GM12878 (cell line): ENCODE measurements around the gene MEIS2. TPM values are rescaled to one million over a fixed set of nuclear protein-coding genes. Genes with fewer than 3 reads are reported as not detected.
A peak's percentile ranks its signal among the peaks of the same experiment; 100 is the strongest.

ENCODE experiments used
- ATAC-seq: fragments of 200-7000 bp; cut with Tn5 transposase; 3 replicates; pipeline ENCODE4 v1.9.1; 2020; ENCODE audit warnings: mild to moderate bottlenecking, moderate library complexity
- BruUV-seq: library from RNA; stranded (reverse); fragments of 400-500 nt; replicated peaks from 2 replicates; lab custom pipeline; 2021; lab: Mats Ljungman, UMichigan
- CTCF ChIA-PET: fragments of 300-600 bp; sonication (Branson Sonifier 250); formaldehyde crosslinking; extraction: SDS; loops from one replicate; lab custom pipeline; 2021; ENCODE audit warnings: inconsistent platforms; lab: Yijun Ruan, JAX
- POLR2A ChIA-PET: fragments of 350-600 bp; formaldehyde crosslinking; extraction: SDS; loops from one replicate; lab custom pipeline; 2021; ENCODE audit warnings: inconsistent platforms; lab: Charles Lee
- RAD21 ChIA-PET: fragments of 300-600 bp; sonication (Branson Sonifier 250); formaldehyde crosslinking; loops from one replicate; lab custom pipeline; 2023; ENCODE audit warnings: antibody characterized with exemption; ENCODE audit not compliant: unreplicated experiment; lab: Charles Lee
- SMC1A ChIA-PET: fragments of 300-600 bp; sonication (Branson Sonifier 250); formaldehyde crosslinking; loops from one replicate; lab custom pipeline; 2023; ENCODE audit not compliant: unreplicated experiment, uncharacterized antibody; lab: Charles Lee
- DNase-seq: peaks from one replicate; pipeline ENCODE4 v3.0.0-alpha.2; 2011; ENCODE audit warnings: low read depth, low spot score
- FAIRE-seq: peaks from 3 replicates; lab custom pipeline; 2011; peaks lifted over from hg19 to GRCh38; lab: Jason Lieb, UNC
- H2AFZ ChIP-seq: 2 replicates; pipeline ENCODE4 v1.6.0; 2011; ENCODE audit warnings: low read depth, low read length, control low read depth; ENCODE audit not compliant: control insufficient read depth
- H3K27ac ChIP-seq: 2 replicates; pipeline ENCODE4 v1.5.1; 2011; ENCODE audit warnings: control low read depth; ENCODE audit not compliant: control insufficient read depth, insufficient read depth
- H3K27me3 ChIP-seq, 2 experiments: replicated peaks in 1 of 2; 2 replicates each; pipeline versions ENCODE4 v1.6.0 to v1.6.1; 2011; ENCODE audit warnings: low read length in 1 of 2; ENCODE audit not compliant: control insufficient read depth in 2 of 2, insufficient read depth in 2 of 2
- H3K36me3 ChIP-seq, 2 experiments: 2 replicates each; pipeline ENCODE4 v1.5.1; 2011; ENCODE audit warnings: low read length in 1 of 2; ENCODE audit not compliant: control insufficient read depth in 2 of 2, insufficient read depth in 2 of 2
- H3K4me1 ChIP-seq: 2 replicates; pipeline ENCODE4 v1.6.1; 2011; ENCODE audit warnings: mild to moderate bottlenecking, low read length, moderate library complexity, mixed read lengths; ENCODE audit not compliant: control insufficient read depth, insufficient read depth
- H3K4me2 ChIP-seq: 2 replicates; pipeline ENCODE4 v1.6.0; 2011; ENCODE audit warnings: control low read depth; ENCODE audit not compliant: control insufficient read depth, insufficient read depth
- H3K4me3 ChIP-seq: fragments of 200-600 bp; sonication (generic); 2 replicates; pipeline ENCODE4 v1.5.1; 2016
- H3K79me2 ChIP-seq: 2 replicates; pipeline ENCODE4 v1.6.0; 2011; ENCODE audit warnings: low read length; ENCODE audit not compliant: control insufficient read depth, insufficient read depth
- H3K9ac ChIP-seq: 2 replicates; pipeline ENCODE4 v1.8.0; 2011; ENCODE audit warnings: low read length, control low read depth, mixed read lengths; ENCODE audit not compliant: control insufficient read depth, insufficient read depth
- H3K9me3 ChIP-seq: replicated peaks from 3 replicates; pipeline ENCODE4 v1.5.1; 2011; ENCODE audit warnings: mild to moderate bottlenecking, low read length; ENCODE audit not compliant: control insufficient read depth, insufficient read depth
- H4K20me1 ChIP-seq: 2 replicates; pipeline ENCODE4 v1.6.0; 2011; ENCODE audit not compliant: control insufficient read depth, insufficient read depth
- BCLAF1 ChIP-seq: fragments of 450-650 bp; IDR thresholded peaks from 2 replicates; pipeline ENCODE4 v1.6.1; 2017; ENCODE audit warnings: antibody characterized with exemption, mild to moderate bottlenecking, moderate library complexity
- BMI1 ChIP-seq: fragments of 450-650 bp; IDR thresholded peaks from 2 replicates; pipeline ENCODE4 v1.6.1; 2016; ENCODE audit warnings: mild to moderate bottlenecking, moderate library complexity, borderline replicate concordance
- CBFB ChIP-seq: IDR thresholded peaks from 2 replicates; pipeline ENCODE4 v1.6.1; 2016; ENCODE audit warnings: antibody characterized with exemption, low read depth
- EED ChIP-seq: sonication (generic); IDR thresholded peaks from 2 replicates; pipeline ENCODE4 v1.6.1; 2016; ENCODE audit warnings: antibody characterized with exemption, low read depth
- HDAC2 ChIP-seq: fragments of 200-600 bp; sonication (generic); IDR thresholded peaks from 2 replicates; pipeline ENCODE4 v1.6.1; 2017
- HDGF ChIP-seq: fragments of 450-650 bp; IDR thresholded peaks from 2 replicates; pipeline ENCODE4 v1.6.1; 2016; ENCODE audit warnings: antibody characterized with exemption
- MEF2B ChIP-seq: fragments of 450-650 bp; IDR thresholded peaks from 2 replicates; pipeline ENCODE4 v1.6.1; 2018; ENCODE audit warnings: mild to moderate bottlenecking, moderate library complexity; ENCODE audit not compliant: partially characterized antibody, poor library complexity, severe bottlenecking
- RUNX3 ChIP-seq: IDR thresholded peaks from 2 replicates; pipeline ENCODE4 v1.6.1; 2012; ENCODE audit warnings: low read length, inconsistent platforms
- ZSCAN29 ChIP-seq: fragments of 450-650 bp; IDR thresholded peaks from 2 replicates; pipeline ENCODE4 v1.6.1; 2017; ENCODE audit warnings: mild to moderate bottlenecking, moderate library complexity
- ZZZ3 ChIP-seq: IDR thresholded peaks from 2 replicates; pipeline ENCODE4 v1.6.1; 2011; ENCODE audit warnings: low read depth; ENCODE audit not compliant: control insufficient read depth, insufficient read length
- WGBS: methylation state at CpG from one replicate; pipeline ENCODE4 v1.1.6; 2016; ENCODE audit warnings: low lambda C conversion rate; ENCODE audit not compliant: insufficient replicate concordance, insufficient coverage; ENCODE audit errors: missing lambda C conversion rate; 5-methylcytosine and 5-hydroxymethylcytosine counted together
- in situ Hi-C: fragments of 300-500 bp; cut with MboI; formaldehyde crosslinking; loops from 9 replicates; pipeline ENCODE4 v1.14.3; 2018; ENCODE audit warnings: mixed read lengths
- intact Hi-C: fragments of 100-400 bp; cut with micrococcal nuclease; formaldehyde crosslinking; loops from one replicate; pipeline ENCODE4 v1.14.2; 2022; ENCODE audit not compliant: unreplicated experiment
- polyA plus RNA-seq, 11 experiments: library from polyadenylated mRNA; depleted of rRNA in 4 of 11; unstranded in 6 of 11; stranded (reverse) in 5 of 11; fragments of >200 nt; fragmentation: Nextera tagmentation in 4 of 11; fragmentation: Illumina TruSeq in 1 of 11; extraction: Ambion mirVana in 4 of 11; extraction: Trizol in 1 of 11; gene quantifications; 1 replicate in 1 of 11; 2 replicates in 10 of 11; pipeline versions ENCODE4 v1.2.1 to v1.2.3, GENCODE V29; 2011 to 2016; ENCODE audit warnings: inconsistent platforms in 2 of 11, missing spikeins in 2 of 11, low read depth in 1 of 11
- total RNA-seq, 4 experiments: library from RNA; depleted of rRNA in 3 of 4; stranded (reverse); fragments of >200 nt in 3 of 4; fragmentation: Illumina TruSeq in 1 of 4; extraction: Trizol in 1 of 4; gene quantifications; 2 replicates each; pipeline versions ENCODE4 v1.2.1 to v1.2.3, GENCODE V29; 2013 to 2021
- TF ChIP-seq, protein P1 (sequence below): fragments of 450-650 bp; IDR thresholded peaks from 2 replicates; pipeline ENCODE4 v1.6.1; 2017; ENCODE audit warnings: mild to moderate bottlenecking, low read depth, inconsistent platforms; ENCODE audit not compliant: poor library complexity, severe bottlenecking

MEIS2 gene
- total and polyA plus RNA-seq, 10 of the 15 experiments (the other 5 are each of a cell fraction or from before 2014, with no cell fraction given): 9.2 to 54.0 (median 20.4) TPM

GRCh38 chr15:36926427-36926825 is 173.9 kb downstream of the MEIS2 start:
- Histone ChIP-seq H3K4me2 (no peak overlapping the region), H3K4me1 (no peaks in the 10 kb centered on the region), H3K27ac (no peak overlapping the region), H2AFZ (no peak overlapping the region), H3K9me3 (no peaks in the 10 kb centered on the region), H3K79me2 (no peaks in the 10 kb centered on the region), H3K36me3 (no peaks in the 10 kb centered on the region), H3K27me3 (no peaks in the 10 kb centered on the region), H4K20me1 (no peaks in the 10 kb centered on the region), H3K9ac (no peak overlapping the region), H3K4me3 (no peak overlapping the region)
- DNase-seq (no peak), FAIRE-seq (peak; percentile 84), ATAC-seq (peak; percentile 48; the same call in 2 of the 3 replicates)
- intact Hi-C loops: no loop called here
- SMC1A ChIA-PET: interaction anchor here (0.9 kb wide), 1 partner anchor 9 kb away, joined by 6 read pairs; no protein-coding TSS in a partner anchor
- RAD21 ChIA-PET: no interaction called here
- no TSS peak for BruUV-seq
- POLR2A ChIA-PET: no interaction called here
- in situ Hi-C loops: no loop called here
- WGBS: 26% methylated on average over 3 of the region's 3 CpGs
- CTCF ChIA-PET: no interaction called here
- TF ChIP-seq BMI1 (no peak), RUNX3 (peak; percentile 64; the same call in 1 of the 2 replicates)

DNA sequence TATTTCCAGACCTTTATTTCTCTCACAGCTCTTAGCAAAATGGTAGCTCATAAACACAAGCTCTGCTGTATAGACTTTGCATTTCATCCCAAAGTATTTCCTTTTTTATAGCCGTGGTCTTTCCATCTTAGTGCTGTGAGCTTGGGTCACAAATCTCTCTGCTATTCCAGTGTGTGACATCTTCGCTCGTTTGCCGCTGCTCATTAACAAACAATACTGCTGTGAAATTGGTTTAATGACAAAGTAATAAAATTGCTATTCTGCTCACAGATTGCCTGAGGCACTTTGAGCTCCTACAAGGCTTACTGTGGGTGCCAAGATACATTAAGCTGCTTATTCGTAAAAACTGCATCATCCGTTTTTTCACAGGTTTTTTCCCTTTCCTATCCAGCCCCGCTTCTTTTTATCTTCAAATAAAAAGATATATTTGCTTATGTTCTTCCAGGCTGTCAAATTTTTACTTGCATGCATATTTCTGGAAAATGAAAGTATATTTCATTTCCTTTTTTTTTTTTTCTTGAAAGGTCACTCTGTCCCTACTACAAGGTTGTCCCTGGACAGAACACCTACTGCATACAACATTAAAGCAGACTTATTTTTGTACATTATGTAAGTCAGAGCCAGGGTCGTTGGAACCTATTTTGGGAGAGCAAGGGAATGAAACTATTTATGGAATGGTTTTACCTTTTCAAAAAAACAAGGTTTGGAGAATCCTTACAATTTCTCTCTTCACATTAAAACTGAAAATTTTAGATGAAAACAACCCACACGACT is 174.5 kb downstream of the MEIS2 start:
- intact Hi-C loops (no loop called here), in situ Hi-C loops (no loop called here)
- Histone ChIP-seq H3K36me3 (no peaks in the 10 kb centered on the region), H3K27ac (no peak overlapping the region), H3K4me3 (no peak overlapping the region), H3K9ac (no peak overlapping the region), H3K27me3 (no peaks in the 10 kb centered on the region), H3K79me2 (no peaks in the 10 kb centered on the region), H3K4me1 (no peaks in the 10 kb centered on the region), H4K20me1 (no peaks in the 10 kb centered on the region), H3K4me2 (no peak overlapping the region), H3K9me3 (no peaks in the 10 kb centered on the region), H2AFZ (no peak overlapping the region)
- FAIRE-seq (no peak), ATAC-seq (no peak), DNase-seq (no peak)
- ChIA-PET CTCF (interaction anchor here (0.6 kb wide), 1 partner anchor 109 kb away, joined by 3 read pairs; no protein-coding TSS in a partner anchor), POLR2A (interaction anchor here (1.3 to 1.5 kb wide), 2 partner anchors 9 to 23 kb away, joined by 3 to 6 read pairs; no protein-coding TSS in a partner anchor), SMC1A (interaction anchor here (0.6 to 0.9 kb wide), 3 partner anchors 9 to 49 kb away, joined by 3 to 6 read pairs (median 3); no protein-coding TSS in a partner anchor), RAD21 (interaction anchor here (0.6 kb wide), 1 partner anchor 69 kb away, joined by 3 read pairs; no protein-coding TSS in a partner anchor)
- no TSS peak for BruUV-seq
- WGBS: 65% methylated on average over 9 of the region's 9 CpGs
- TF ChIP-seq CBFB (no peak), MEF2B (no peak), ZZZ3 (no peak), BCLAF1 (no peak), HDAC2 (no peak), EED (no peak), ZSCAN29 (no peak), HDGF (no peak)
- TF ChIP-seq, protein P1, sequence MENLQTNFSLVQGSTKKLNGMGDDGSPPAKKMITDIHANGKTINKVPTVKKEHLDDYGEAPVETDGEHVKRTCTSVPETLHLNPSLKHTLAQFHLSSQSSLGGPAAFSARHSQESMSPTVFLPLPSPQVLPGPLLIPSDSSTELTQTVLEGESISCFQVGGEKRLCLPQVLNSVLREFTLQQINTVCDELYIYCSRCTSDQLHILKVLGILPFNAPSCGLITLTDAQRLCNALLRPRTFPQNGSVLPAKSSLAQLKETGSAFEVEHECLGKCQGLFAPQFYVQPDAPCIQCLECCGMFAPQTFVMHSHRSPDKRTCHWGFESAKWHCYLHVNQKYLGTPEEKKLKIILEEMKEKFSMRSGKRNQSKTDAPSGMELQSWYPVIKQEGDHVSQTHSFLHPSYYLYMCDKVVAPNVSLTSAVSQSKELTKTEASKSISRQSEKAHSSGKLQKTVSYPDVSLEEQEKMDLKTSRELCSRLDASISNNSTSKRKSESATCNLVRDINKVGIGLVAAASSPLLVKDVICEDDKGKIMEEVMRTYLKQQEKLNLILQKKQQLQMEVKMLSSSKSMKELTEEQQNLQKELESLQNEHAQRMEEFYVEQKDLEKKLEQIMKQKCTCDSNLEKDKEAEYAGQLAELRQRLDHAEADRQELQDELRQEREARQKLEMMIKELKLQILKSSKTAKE: no peak
